CD4-positive, alpha-beta T cell treated with Interleukin-2 at 100 ng/mL for 4 hours (primary cell): ENCODE data around the gene TNNI3K.

Experiments
- DNase-seq: peaks from one replicate; pipeline ENCODE4 v3.0.0-alpha.2; 2020; ENCODE audit warnings: low spot score

TNNI3K gene

DNA sequence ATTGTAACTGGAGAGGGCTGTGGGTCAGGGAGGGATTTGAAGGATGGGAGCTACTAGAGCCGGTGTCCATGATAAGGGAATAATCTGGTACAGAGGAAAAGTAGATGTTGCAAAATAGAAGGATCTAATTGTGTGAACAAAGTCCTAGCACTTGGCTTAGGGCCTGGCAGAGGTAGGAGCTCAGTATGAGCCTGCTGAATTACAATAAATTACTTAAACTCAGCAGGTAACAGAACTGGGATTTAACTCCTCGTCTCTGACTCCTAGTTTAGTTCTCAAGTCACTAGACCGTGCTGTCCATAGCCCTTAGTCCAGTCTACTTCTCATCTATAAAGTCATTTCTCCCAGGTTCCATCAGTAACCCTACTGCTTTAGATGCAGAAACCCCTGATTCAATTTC lies 157.0 kb downstream of the TNNI3K start:
- DNase-seq, result no peak

DNA sequence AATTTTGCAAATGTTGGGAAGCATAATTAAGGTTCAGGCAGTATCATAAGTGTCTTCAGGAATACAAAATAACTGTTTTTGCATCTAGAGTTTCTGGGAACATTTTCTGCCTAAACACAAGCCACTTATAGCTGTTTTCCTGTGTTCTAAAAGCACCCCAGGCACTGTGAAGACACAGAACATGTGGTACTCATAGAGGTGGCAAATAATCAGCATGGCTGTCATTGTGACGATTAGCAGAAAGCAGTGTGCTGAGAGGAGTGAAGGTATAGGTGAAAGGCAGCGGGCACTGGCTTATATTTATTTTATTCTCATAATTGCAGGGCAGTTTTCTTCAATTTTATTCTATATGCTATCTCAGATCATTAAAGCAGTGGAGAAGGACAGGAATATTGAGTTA lies 157.7 kb downstream of the TNNI3K start:
- DNase-seq, result no peak

DNA sequence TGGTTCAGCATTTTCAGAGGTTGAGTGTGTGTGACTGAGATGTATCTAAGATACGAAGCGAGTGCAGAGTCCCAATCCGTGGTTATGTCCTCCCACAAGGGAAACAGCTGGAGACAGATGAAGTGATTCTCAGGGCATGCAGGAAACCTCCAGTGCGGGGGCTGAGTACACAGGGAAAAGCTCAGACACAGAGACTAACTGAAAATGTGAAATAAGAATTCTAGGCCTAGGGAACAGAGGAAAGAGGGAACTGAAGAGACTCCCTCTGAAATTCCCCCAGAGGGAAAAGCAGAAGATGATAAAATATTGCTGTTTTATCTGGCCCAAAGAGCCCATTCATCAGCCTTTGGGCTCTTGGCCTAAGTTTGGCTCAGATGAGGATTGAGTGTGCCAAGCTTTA lies 160.4 kb downstream of the TNNI3K start:
- no peak for DNase-seq

DNA sequence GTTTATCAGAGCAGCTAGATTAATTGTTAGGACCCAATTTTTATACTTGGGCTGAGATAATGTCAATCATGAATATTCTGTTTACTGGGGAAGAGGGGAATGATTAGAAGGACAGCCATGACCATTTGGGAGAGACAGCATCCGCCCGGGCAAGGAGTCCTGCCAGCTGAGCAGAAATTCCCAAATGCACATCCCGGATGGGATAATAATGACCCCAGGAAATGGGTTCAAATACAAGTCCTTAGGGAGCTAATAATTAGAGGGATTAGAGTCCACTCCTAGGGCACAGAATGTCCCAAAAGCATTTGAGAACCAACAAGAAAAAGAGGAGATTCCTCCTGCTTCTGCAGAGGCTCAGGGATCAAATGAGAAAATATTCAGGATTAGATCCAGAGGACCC lies 161.3 kb downstream of the TNNI3K start:
- DNase-seq, result no peak

DNA sequence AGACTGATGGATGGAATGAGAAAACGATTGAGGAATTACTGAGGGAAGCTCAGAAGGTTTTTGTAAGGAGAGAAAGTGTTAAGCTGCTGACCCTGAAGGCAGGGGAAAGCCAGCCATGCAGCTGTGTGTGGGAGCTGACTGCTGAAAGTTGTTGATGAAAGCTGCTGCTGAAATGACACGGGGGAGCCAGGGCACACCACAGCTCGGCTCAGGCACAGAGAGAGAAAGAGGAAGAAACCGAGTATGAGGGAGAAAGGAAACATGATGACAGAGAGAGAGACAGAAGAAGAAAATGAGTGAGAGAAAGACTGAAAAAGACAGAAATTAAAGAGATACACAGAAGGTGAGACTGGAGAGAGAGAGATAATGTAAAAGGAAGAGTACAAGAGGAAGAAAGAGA lies 161.7 kb downstream of the TNNI3K start:
- DNase-seq, result no peak

DNA sequence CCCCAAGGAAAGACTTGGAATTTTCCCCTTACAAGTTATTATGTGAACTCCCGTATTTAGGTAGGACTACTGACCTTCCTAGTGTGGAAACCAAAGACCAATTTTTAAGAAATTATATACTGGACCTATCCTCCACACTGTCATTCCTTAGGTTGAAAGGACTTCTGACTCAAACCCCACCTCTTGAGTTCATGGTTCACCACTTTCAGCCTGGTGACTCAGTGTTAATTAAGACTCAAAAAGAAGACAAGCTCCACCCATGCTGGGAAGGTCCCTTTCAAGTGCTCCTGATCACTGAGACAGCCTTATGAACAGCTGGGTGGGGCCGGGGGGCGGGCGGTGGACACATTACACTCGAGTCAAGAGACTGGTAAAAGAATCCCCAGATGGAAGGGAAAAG lies 164.1 kb downstream of the TNNI3K start:
- no peak for DNase-seq

DNA sequence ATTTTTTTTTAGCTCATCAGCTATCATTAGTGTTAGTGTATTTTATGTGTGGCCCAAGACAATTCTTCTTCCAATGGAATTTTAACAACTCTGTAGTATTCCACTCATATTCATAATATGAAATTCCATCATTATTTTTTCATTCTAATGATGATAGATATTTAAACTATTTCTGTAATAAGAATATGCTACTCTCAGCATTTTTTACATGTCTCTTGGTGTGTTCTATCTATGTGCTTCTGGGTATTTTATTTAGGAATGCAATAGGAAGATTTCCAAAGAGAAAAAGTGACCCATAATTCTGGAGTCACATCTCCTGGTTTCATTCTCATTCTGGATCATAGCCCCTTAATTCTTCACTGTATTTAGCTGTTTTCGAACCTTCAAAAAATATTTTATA lies 167.7 kb downstream of the TNNI3K start:
- no peak for DNase-seq

DNA sequence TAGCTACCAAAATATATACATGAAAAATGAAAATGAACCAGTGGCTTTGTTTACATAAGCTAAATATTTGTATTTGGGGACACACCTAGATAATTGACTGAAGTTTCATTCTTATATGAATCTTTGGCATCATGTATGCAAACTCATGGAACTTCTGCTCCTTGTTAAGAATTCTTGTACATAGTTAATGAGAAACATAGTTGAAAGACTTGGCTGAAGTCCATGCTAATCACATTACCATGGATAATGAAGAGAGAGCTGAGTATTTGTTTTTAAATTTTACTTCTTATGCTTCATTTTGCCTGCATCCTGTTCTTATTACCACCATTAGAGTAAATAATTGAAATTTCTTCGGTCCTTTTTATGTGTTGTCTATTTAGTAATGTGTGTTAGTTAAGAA lies 168.4 kb downstream of the TNNI3K start:
- no peak for DNase-seq

DNA sequence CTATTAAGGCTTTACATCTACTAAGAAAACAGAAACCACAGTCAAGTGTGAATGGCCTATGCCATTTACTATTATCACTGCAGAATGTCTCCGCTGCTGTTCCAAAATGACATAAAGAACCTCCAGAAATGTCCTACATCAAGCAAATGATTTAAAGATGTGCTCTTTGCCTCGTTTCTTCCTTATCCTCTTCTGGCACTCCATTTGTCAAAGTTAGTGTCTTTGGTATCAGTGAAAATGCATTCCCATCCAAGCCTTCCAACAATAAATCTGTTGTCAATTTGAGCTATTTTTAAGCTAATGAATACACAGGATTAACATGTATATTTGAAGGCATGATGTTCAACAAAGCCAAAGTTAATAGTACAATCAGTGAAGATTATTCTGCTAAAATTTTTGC lies 171.6 kb downstream of the TNNI3K start:
- DNase-seq, result no peak

DNA sequence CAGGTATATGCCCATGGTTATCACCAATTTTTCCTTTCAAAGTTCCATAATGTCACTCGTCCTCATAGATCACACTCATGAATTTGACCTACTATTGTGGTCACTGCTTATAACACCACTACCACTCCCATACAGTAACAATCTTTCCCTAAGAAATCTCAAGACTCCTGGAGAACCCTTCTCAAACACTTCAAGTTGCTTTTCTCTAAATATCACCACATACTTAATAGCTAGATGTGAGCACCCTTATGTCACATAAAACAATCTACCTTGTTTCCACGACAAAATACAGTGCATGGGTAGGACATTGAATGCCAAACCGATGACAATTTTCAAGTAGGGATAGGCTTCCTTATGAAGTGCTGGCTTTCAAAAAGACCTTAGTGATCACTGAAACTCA lies 172.7 kb downstream of the TNNI3K start:
- no peak for DNase-seq

DNA sequence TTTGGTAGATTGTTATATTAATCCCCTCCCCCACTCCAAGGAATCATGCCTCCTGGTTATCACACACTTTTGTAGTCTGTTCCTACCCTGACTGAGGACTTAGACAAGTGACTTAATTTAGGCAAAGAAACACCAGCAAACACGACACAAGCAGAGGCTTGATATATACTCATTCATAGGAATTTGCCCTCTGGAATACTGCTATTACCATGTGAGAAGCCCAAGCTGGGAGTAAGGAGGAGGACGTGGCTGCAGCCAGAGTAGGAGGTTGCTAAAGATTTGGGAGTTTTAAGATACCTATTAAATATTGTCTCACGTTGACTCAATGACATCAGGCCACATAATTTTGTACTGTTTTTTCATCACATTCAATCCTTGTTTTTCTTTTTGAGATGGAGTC lies 177.1 kb downstream of the TNNI3K start:
- DNase-seq, result no peak

DNA sequence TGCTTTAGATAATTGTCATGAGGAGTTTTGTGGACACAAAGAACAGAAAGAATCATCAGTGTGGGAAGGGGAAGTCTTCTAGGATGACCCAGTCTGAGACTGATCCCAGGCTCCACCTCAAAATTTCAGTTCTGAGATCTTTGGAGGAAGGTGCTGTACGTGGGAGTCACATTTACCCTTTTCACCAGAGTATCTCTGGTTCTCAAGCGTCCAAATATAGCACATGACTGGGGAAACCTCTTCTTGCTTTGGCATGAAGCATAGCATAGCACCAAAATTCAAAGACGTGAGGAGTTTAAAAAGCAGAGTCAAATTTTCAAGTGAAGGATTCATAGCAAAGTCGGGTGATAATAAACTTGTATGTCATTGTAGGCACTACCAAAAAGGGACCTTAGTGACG lies 180.7 kb downstream of the TNNI3K start:
- DNase-seq, result no peak

DNA sequence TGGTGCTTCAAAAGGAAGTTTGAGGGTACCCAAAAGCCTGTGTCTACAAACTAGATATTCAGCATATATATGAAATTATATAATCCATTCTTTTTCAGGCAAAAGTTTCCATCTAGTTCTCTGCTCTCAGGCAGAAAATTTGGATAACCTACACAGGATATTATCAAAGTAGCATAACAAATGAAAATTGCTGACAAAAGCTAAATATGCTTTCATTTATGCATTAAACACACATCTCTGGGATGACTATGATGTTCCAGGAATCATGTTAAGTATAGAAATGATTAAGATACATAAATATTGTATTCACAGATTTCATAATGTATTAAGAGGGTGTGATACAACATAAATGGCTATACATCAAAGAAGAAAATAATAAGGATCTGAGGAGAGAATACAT lies 184.4 kb downstream of the TNNI3K start:
- DNase-seq, result no peak

DNA sequence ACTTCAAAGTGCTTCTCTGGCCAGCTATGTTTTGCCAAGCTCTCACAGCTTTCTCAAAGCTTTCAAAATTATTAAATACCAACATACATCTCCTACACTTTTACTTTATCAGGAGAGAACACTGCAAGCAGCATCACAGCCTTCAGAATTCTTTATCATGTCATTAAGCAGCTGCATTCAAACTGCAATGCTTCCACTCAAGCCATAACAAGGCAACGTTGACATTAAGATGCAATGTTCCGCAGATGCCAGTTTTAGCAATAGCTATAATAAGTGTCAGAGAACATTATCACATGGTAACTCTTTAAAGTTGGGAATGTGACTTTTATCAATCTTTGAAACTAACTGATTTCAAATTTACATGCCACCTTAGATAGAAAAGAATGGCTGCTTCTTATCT lies 185.3 kb downstream of the TNNI3K start:
- no peak for DNase-seq

DNA sequence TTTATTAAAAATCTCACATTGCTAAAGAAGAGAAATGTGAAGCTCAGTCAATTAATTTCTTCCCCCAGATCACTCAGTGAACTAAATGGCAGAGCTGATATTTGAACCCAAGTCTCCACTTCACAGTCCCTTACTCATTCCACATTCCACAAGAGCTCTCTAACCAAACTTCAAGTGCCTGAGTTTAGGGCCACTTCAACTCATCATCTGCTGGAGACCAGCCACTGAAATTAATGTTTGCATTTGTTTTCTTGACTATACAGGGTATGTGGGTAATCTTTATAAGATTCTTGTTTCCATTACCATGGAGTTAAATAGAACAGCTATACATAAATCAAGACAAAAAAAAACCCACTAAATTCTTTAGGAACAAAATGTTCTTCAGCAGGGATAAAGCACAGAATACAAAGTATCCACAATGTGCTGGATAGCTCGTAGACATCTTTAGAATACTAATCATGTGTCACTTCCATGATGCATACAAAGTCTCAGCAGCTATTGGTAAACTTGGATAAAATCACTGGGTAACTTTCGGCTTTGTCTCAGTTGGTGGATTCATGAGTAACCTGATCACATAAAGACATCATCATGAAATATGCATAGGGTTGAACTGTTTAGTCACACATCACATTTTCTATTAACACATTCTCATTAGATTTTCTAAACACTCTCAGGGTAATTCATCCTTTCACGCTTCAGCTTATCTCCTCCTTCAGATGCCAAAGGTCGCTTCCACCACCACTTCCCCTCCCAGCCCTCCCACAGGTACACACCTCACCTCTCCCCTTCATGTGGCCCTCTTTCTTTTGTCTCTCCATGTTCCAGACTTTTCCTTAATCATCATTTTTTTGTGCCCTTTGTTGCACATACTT lies 187.5 kb downstream of the TNNI3K start:
- DNase-seq, result no peak

DNA sequence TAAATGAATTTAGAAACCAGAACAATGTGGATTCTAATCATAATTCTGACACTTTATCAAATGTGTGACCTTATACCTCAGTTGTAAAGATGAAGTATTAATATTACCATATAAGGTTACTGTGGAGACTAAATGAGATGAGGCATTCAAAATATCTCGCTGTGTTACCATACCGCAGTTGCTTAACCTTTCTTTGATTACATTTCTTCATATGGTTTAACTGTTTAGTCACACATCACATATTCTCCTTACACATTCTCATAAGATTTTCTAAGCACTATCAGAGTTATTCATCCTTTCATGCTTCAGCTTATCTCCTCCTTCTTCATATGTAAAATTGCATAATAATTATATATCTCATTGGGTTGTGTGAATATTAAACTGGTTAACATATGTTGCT lies 188.3 kb downstream of the TNNI3K start:
- DNase-seq, result no peak

DNA sequence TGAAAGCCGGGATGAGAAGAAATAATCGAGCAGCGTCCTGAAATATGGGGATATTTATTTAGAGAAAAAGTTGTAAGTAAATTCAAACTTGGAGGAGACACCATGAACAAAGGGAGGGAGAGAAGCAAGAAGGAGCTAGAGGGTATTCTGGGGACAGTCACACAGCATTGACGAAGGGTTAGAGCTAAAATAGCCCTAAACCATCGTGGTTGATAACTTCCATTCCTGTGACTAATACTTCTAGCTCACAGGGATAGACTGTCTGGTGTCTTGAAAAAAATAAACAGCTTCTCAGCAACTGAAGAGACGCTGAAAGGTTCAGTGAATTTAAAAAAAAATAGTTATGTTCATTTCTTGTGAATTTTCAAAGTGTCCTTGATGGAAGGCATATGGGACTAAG lies 190.5 kb downstream of the TNNI3K start:
- no peak for DNase-seq

DNA sequence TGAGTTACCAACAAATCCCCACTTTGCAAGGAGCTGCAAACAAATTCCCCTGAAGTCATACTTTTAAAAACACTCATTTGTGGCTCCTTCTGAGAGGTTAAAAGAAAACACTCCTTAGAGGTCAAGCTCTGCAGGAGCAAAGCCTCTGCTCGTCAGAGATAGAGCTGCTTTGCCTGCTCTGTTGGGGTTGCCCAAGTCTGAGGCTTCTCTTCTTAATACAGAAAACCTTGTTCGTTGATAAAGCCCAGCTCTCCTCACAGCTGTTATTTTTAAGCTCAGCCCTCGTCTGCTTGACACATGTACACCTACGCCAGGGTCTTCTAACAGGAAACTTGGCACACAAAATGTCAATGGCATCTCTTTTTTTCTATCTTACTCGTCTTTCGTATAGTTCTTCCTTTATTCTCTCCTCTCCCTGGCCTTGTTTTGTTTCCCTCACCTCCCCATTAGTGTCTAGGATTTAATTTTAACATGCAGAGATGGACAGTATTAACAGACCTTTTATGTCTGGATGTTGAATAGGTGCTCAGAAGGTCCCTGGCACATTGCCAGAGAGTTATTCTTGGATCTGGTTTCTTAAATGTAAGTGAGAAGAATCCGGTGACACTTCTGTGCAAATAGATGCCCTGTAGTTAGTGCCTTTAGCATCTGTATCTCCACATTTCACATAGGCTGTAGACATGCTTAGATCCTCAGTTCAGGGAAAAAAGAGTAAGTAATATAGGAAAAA lies 191.2 kb downstream of the TNNI3K start:
- DNase-seq, result no peak

DNA sequence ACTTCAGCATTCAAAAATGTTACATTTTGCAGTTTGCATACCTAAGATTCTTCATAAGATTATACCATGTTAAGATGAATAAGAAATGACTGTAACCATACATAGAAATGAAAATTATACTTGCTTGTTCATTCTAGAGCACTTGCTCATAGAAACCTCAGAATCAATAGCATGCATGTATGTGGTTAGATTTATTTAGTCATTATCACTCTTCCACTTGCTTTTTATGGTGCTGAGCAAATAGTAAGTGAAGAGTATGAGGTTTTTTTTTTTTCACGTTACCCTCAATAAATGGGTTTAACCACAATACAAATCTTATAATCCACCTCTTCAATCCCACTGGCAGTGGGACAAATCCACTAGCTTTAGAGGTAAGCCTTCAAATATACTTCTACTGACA lies 192.5 kb downstream of the TNNI3K start:
- DNase-seq, result no peak

DNA sequence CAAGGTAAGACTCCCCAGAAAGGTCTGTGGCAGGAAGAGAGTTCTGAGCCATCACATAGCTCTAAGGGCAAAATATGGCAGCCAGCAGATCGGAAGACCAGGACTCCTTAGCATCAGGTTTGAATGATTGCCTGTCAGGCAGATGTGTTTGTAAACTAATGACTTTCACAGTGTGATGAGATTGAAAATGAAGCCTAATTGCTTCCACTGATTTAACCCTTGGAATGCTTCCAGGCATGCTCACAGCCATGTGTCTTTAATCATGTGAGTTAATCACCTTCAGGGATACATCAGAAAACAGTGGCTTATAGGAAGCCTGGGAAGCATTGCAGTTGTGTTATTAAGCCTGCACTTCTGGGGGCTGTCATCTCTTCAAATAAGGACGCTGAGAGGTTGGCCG lies 194.4 kb downstream of the TNNI3K start:
- no peak for DNase-seq

DNA sequence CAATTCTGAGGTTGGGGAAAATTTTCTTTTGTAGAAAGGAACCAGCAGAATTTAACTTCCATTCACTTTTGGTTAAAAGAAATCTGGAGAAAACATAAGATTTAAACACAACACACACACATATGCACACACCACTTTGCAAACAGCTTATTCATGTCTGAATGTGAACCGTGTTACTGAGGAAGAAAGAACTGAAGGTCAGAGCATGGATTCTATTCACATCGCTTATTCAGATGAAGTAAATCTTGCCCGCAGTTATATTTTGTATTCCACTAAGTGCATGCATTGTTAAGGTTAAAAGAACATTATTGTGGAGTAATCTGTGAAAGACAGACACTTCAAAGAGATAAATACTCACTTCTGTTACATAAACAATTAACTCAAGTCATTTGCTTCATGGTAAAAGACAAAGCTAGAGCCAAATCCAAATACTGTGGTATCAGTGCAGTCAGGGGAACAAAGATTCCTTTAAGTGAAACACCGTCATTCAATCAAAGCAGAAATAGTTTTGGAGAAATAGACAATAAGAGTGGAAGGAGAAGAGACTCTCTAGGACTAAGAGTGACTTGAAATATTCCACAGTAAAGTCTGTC lies 195.3 kb downstream of the TNNI3K start:
- DNase-seq, result no peak

DNA sequence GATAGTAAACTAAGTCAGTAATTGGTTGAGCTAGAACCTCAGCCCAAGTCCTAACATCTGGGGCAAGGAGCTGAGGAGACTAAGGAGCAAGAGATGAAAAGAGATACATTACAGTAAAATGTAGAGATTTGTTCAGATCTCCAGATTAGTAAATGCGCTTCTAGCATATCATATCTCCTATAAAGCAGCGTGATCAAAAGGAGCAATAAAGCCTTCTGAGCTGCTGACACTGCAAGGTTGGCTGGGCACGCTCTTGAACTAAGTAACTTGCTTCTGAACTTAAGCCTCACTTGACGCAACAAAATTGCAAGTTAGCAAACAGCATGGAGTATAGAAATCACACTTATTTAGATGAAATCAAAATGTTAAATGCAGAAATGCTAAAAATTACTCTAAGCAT lies 196.3 kb downstream of the TNNI3K start:
- DNase-seq, result no peak

DNA sequence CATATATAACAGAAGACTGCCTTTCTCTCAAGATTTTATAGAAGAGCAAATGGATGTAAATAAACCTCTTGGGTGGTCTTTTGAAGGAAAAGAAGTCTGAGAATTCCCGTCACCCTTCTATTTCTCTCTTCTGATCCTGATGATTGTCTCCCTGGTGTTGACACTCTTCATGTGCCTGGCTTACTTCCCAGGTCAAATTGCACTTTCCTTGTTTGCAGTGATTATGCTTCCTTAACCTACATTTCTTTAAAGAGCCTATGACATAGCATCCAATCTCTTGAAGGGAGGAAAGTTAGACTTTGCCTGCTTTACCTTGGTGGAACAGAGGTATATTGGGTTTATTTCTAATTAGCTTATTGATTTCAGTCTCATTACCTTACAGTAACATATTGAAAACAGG lies 197.1 kb downstream of the TNNI3K start:
- DNase-seq, result no peak
